K562 (cell line): ENCODE measurements around the gene YBEY. TPM values are rescaled to one million over a fixed set of nuclear protein-coding genes. Genes with fewer than 3 reads are reported as not detected.

Source experiments
- CAMTA2 ChIP-seq: fragments of 250-450 bp; sonication (Bioruptor Pico); conservative IDR thresholded peaks from 2 replicates; pipeline ENCODE4 v1.5.1; 2022
- CCNT2 ChIP-seq: IDR thresholded peaks from 2 replicates; pipeline ENCODE4 v1.6.1; 2011; ENCODE audit warnings: borderline replicate concordance, low read depth, mild to moderate bottlenecking, moderate library complexity, mixed read lengths, low read length; ENCODE audit not compliant: insufficient read length; ENCODE audit errors: extremely low read depth
- CTBP1 ChIP-seq: fragments of 450-650 bp; IDR thresholded peaks from 2 replicates; pipeline ENCODE4 v1.6.1; 2016; ENCODE audit warnings: borderline replicate concordance
- ID3 ChIP-seq, 2 experiments: fragments of 250-450 bp in 1 of 2; fragments of 450-650 bp in 1 of 2; sonication (Bioruptor Pico) in 1 of 2; IDR thresholded peaks; 2 replicates each; pipeline versions ENCODE4 v1.6.1 to v1.8.0; 2016 to 2021; ENCODE audit warnings: mild to moderate bottlenecking in 2 of 2, moderate library complexity in 2 of 2, missing compliant biosample characterization in 1 of 2, missing genetic modification characterization in 1 of 2
- PHB2 ChIP-seq: fragments of 450-650 bp; IDR thresholded peaks from 2 replicates; pipeline ENCODE4 v1.6.1; 2017; ENCODE audit warnings: low read depth
- PML ChIP-seq: IDR thresholded peaks from 2 replicates; pipeline ENCODE4 v1.6.1; 2012; ENCODE audit warnings: low read length, inconsistent platforms
- SP2 ChIP-seq: IDR thresholded peaks from 2 replicates; pipeline ENCODE4 v1.6.1; 2011; ENCODE audit warnings: mild to moderate bottlenecking, low read depth, low read length, moderate library complexity; ENCODE audit not compliant: poor library complexity, severe bottlenecking; ENCODE audit errors: extremely low read depth
- UBTF ChIP-seq, 2 experiments: IDR thresholded peaks; 2 replicates each; pipeline ENCODE4 v1.6.1; 2012; ENCODE audit warnings: improper control_type of control experiment in 2 of 2, low read depth in 2 of 2, low read length in 2 of 2, borderline replicate concordance in 1 of 2
- ZBTB11 ChIP-seq, 3 experiments: fragments of 200-800 bp in 1 of 3; fragments of 250-450 bp in 1 of 3; fragments of 450-650 bp in 1 of 3; sonication (Bioruptor Pico) in 1 of 3; sonication (Bioruptor generic) in 1 of 3; formaldehyde crosslinking in 1 of 3; IDR thresholded peaks; 2 replicates each; pipeline versions ENCODE4 v1.6.1 to v1.8.0; 2016 to 2022; ENCODE audit warnings: mild to moderate bottlenecking in 2 of 3, missing genetic modification characterization in 2 of 3, missing compliant biosample characterization in 1 of 3, moderate library complexity in 1 of 3
- ZNF165 ChIP-seq: fragments of 250-450 bp; sonication (Bioruptor Pico); IDR thresholded peaks from 2 replicates; pipeline ENCODE4 v1.4.0; 2020; ENCODE audit warnings: borderline replicate concordance
- polyA plus RNA-seq, 8 experiments: library from polyadenylated mRNA; depleted of rRNA in 4 of 8; stranded (reverse) in 5 of 8; unstranded in 3 of 8; fragments of >200 nt; fragmentation: Nextera tagmentation in 2 of 8; fragmentation: Illumina TruSeq in 1 of 8; extraction: Ambion mirVana in 2 of 8; extraction: Trizol in 1 of 8; gene quantifications; 2 replicates each; pipeline versions ENCODE4 v1.2.1 to v1.2.3, GENCODE V29; 2011 to 2014; ENCODE audit warnings: inconsistent platforms in 1 of 8, missing spikeins in 1 of 8
- total RNA-seq, 7 experiments: library from RNA; depleted of rRNA in 6 of 7; stranded (reverse); fragments of >200 nt in 6 of 7; fragmentation: Illumina TruSeq in 2 of 7; extraction: Trizol in 2 of 7; gene quantifications; 2 replicates each; pipeline versions ENCODE4 v1.2.1 to v1.2.3, GENCODE V29; 2011 to 2021; ENCODE audit warnings: low replicate concordance in 1 of 7
- TF ChIP-seq, protein P1 (sequence below), 3 experiments: IDR thresholded peaks in 2 of 3; conservative IDR thresholded peaks in 1 of 3; 2 replicates each; pipeline ENCODE4 v1.5.1; 2011 to 2012; ENCODE audit warnings: low read length in 3 of 3, mild to moderate bottlenecking in 3 of 3, control low read depth in 2 of 3, improper control_type of control experiment in 1 of 3, inconsistent platforms in 1 of 3, low read depth in 1 of 3, mixed read lengths in 1 of 3, moderate library complexity in 1 of 3; ENCODE audit not compliant: insufficient read depth in 2 of 3
- TF ChIP-seq, protein P2 (sequence below): fragments of 250-450 bp; sonication (Bioruptor Pico); IDR thresholded peaks from 2 replicates; pipeline ENCODE4 v1.4.0; 2020; ENCODE audit warnings: mild to moderate bottlenecking
- TF ChIP-seq, protein P3 (sequence below): conservative IDR thresholded peaks from 2 replicates; pipeline ENCODE4 v1.6.1; 2011; ENCODE audit warnings: low read depth, mild to moderate bottlenecking, low read length; ENCODE audit not compliant: control insufficient read depth

Gene YBEY
- total and polyA plus RNA-seq, 9 of the 15 experiments (the other 6 are each of a cell fraction or from before 2014, with no cell fraction given) = 6.4 to 28.0 (median 12.4) TPM

GRCh38 chr21:46324390-46325072 is 38.4 kb downstream of the YBEY start (continued):
- TF ChIP-seq CAMTA2 (CRISPR knock-in tag) = no peak
- peak; percentile 46 for TF ChIP-seq SP2
- TF ChIP-seq PML = peak; percentile 46; the same call in 1 of the 2 replicates
- TF ChIP-seq, protein P1, sequence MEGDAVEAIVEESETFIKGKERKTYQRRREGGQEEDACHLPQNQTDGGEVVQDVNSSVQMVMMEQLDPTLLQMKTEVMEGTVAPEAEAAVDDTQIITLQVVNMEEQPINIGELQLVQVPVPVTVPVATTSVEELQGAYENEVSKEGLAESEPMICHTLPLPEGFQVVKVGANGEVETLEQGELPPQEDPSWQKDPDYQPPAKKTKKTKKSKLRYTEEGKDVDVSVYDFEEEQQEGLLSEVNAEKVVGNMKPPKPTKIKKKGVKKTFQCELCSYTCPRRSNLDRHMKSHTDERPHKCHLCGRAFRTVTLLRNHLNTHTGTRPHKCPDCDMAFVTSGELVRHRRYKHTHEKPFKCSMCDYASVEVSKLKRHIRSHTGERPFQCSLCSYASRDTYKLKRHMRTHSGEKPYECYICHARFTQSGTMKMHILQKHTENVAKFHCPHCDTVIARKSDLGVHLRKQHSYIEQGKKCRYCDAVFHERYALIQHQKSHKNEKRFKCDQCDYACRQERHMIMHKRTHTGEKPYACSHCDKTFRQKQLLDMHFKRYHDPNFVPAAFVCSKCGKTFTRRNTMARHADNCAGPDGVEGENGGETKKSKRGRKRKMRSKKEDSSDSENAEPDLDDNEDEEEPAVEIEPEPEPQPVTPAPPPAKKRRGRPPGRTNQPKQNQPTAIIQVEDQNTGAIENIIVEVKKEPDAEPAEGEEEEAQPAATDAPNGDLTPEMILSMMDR (IDR thresholded peaks at IDR 0.05 in 2 of 3, conservative IDR thresholded peaks at IDR 0.05 in 1 of 3; ENCODE audit: insufficient read depth in 2 of 3, low read depth in 1 of 3, low read length in 3 of 3) = peak; percentile 15 to 38 (median 25); a peak in 3 of 6 replicates
- TF ChIP-seq, protein P2, sequence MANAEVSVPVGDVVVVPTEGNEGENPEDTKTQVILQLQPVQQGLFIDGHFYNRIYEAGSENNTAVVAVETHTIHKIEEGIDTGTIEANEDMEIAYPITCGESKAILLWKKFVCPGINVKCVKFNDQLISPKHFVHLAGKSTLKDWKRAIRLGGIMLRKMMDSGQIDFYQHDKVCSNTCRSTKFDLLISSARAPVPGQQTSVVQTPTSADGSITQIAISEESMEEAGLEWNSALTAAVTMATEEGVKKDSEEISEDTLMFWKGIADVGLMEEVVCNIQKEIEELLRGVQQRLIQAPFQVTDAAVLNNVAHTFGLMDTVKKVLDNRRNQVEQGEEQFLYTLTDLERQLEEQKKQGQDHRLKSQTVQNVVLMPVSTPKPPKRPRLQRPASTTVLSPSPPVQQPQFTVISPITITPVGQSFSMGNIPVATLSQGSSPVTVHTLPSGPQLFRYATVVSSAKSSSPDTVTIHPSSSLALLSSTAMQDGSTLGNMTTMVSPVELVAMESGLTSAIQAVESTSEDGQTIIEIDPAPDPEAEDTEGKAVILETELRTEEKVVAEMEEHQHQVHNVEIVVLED (CRISPR knock-in tag) = peak; percentile 85
- TF ChIP-seq, protein P3, sequence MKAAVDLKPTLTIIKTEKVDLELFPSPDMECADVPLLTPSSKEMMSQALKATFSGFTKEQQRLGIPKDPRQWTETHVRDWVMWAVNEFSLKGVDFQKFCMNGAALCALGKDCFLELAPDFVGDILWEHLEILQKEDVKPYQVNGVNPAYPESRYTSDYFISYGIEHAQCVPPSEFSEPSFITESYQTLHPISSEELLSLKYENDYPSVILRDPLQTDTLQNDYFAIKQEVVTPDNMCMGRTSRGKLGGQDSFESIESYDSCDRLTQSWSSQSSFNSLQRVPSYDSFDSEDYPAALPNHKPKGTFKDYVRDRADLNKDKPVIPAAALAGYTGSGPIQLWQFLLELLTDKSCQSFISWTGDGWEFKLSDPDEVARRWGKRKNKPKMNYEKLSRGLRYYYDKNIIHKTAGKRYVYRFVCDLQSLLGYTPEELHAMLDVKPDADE = no peak; the same call in 1 of the 2 replicates
- TF ChIP-seq ID3 (CRISPR knock-in tag; IDR thresholded peaks at IDR 0.05) = no peak
- peak; percentile 59; the same call in 1 of the 2 replicates for TF ChIP-seq ID3 (tag; IDR thresholded peaks at IDR 0.05)
- no peak for TF ChIP-seq ZNF165 (CRISPR knock-in tag)
- 0 out of 4 replicates have a peak, but pooled peaks have one; percentile 4 to 16 for TF ChIP-seq UBTF (IDR thresholded peaks at IDR 0.05; ENCODE audit: borderline replicate concordance in 1 of 2, low read depth in 2 of 2, low read length in 2 of 2)
- peak; percentile 76 for TF ChIP-seq CTBP1
- TF ChIP-seq PHB2 = no peak
- peak in 1 of 3 experiments; percentile 60; a peak in 3 of 6 replicates for TF ChIP-seq ZBTB11 (CRISPR knock-in tag; IDR thresholded peaks at IDR 0.05)
- peak; percentile 28 for TF ChIP-seq CCNT2
